Keratinocyte (primary cell): Measurements from ENCODE around the gene LILRB5. TPM values are rescaled to one million over a fixed set of nuclear protein-coding genes. Genes with fewer than 3 reads are reported as not detected.
"Not testable (repeated sequence)": the region's sequence is repeated elsewhere in the genome, so short reads cannot be mapped to it uniquely, and the experiment has no call there.

Source experiments
- DNase-seq: peaks from one replicate; pipeline ENCODE4 v3.0.0-alpha.2; 2011; ENCODE audit warnings: low read depth, missing footprints, low spot score
- FAIRE-seq: peaks from 2 replicates; lab custom pipeline; 2011; peaks lifted over from hg19 to GRCh38; lab: Jason Lieb, UNC
- H2AFZ ChIP-seq: 2 replicates; pipeline ENCODE4 v1.6.0; 2012; ENCODE audit warnings: low read length, control low read depth, inconsistent platforms; ENCODE audit not compliant: control insufficient read depth
- H3K27ac ChIP-seq: 2 replicates; pipeline ENCODE4 v1.5.1; 2011; ENCODE audit warnings: low read length; ENCODE audit not compliant: control insufficient read depth, insufficient read depth
- H3K27me3 ChIP-seq: 3 replicates; pipeline ENCODE4 v1.6.0; 2011; ENCODE audit warnings: low read length; ENCODE audit not compliant: control insufficient read depth, insufficient read depth; ENCODE audit errors: extremely low read depth
- H3K36me3 ChIP-seq, 2 experiments: 2 replicates in 1 of 2; 3 replicates in 1 of 2; pipeline ENCODE4 v1.5.1; 2011; ENCODE audit warnings: low read length in 2 of 2, mild to moderate bottlenecking in 1 of 2; ENCODE audit not compliant: control insufficient read depth in 2 of 2, insufficient read depth in 2 of 2; ENCODE audit errors: extremely low read depth in 1 of 2
- H3K4me1 ChIP-seq: 3 replicates; pipeline ENCODE4 v1.5.1; 2011; ENCODE audit warnings: low read length; ENCODE audit not compliant: control insufficient read depth, insufficient read depth; ENCODE audit errors: extremely low read depth
- H3K4me2 ChIP-seq: 3 replicates; pipeline ENCODE4 v1.6.0; 2011; ENCODE audit warnings: low read depth, low read length; ENCODE audit not compliant: control insufficient read depth, insufficient read depth; ENCODE audit errors: extremely low read depth
- H3K4me3 ChIP-seq, 3 experiments: fragments of 200-600 bp in 1 of 3; sonication (generic) in 1 of 3; 2 replicates in 2 of 3; 3 replicates in 1 of 3; pipeline ENCODE4 v1.5.1; 2011 to 2016; ENCODE audit warnings: low read length in 3 of 3, mild to moderate bottlenecking in 3 of 3, control low read depth in 2 of 3, inconsistent platforms in 1 of 3, low read depth in 1 of 3, mixed read lengths in 1 of 3, mixed run types in 1 of 3, moderate library complexity in 1 of 3; ENCODE audit not compliant: control insufficient read depth in 2 of 3, insufficient read depth in 2 of 3; ENCODE audit errors: extremely low read depth in 1 of 3
- H3K79me2 ChIP-seq: 2 replicates; pipeline ENCODE4 v1.6.0; 2012; ENCODE audit warnings: low read length; ENCODE audit not compliant: control insufficient read depth, insufficient read depth
- H3K9ac ChIP-seq: 3 replicates; pipeline ENCODE4 v1.6.0; 2011; ENCODE audit warnings: low read length; ENCODE audit not compliant: control insufficient read depth, insufficient read depth; ENCODE audit errors: extremely low read depth
- H3K9me1 ChIP-seq: 3 replicates; pipeline ENCODE4 v1.6.0; 2011; ENCODE audit warnings: low read length; ENCODE audit not compliant: control insufficient read depth, insufficient read depth; ENCODE audit errors: extremely low read depth
- H3K9me3 ChIP-seq: 2 replicates; pipeline ENCODE4 v1.5.1; 2012; ENCODE audit warnings: low read depth, low read length; ENCODE audit not compliant: control insufficient read depth
- H4K20me1 ChIP-seq: 3 replicates; pipeline ENCODE4 v1.6.0; 2011; ENCODE audit warnings: low read length; ENCODE audit not compliant: control insufficient read depth, insufficient read depth; ENCODE audit errors: extremely low read depth
- CTCF ChIP-seq, 3 experiments: IDR thresholded peaks in 1 of 3; conservative IDR thresholded peaks in 1 of 3; optimal IDR thresholded peaks in 1 of 3; 2 replicates in 2 of 3; 3 replicates in 1 of 3; pipeline versions ENCODE3 to v1.5.1; 2011; ENCODE audit warnings: low read length in 3 of 3, mild to moderate bottlenecking in 3 of 3, moderate library complexity in 2 of 3, control low read depth in 1 of 3, inconsistent platforms in 1 of 3; ENCODE audit not compliant: insufficient read depth in 2 of 3; ENCODE audit errors: extremely low read depth in 1 of 3
- EZH2 ChIP-seq: IDR thresholded peaks from one replicate; pipeline ENCODE4 v1.6.1; 2012; ENCODE audit warnings: inconsistent platforms, mild to moderate bottlenecking, low read length, moderate library complexity
- dilution Hi-C: fragments of 300-500 bp; cut with MboI; formaldehyde crosslinking; loops from one replicate; pipeline ENCODE4 v1.7.0; 2020; ENCODE audit warnings: low sequenced_read_pairs; ENCODE audit not compliant: extremely low pct_ligation_motif_present
- polyA plus RNA-seq, 5 experiments: library from polyadenylated mRNA; depleted of rRNA in 3 of 5; stranded (reverse) in 3 of 5; stranded (forward) in 1 of 5; unstranded in 1 of 5; fragments of >200 nt; gene quantifications; 1 replicate in 1 of 5; 2 replicates in 3 of 5; 3 replicates in 1 of 5; pipeline versions ENCODE4 v1.2.1 to v1.2.3, GENCODE V29; 2011 to 2012; ENCODE audit warnings: missing spikeins in 2 of 5, low read depth in 1 of 5, low replicate concordance in 1 of 5

Gene LILRB5
- polyA plus RNA-seq, 1 donor (not counting 4 experiments of a cell fraction or from before 2014, with no cell fraction given): not detected

GRCh38 chr19:54230031-54230430 lies 27.0 kb downstream of the LILRB5 start:
- Histone ChIP-seq H3K9me1 (no peaks in the 10 kb centered on the region), H3K9ac (no peak overlapping the region), H3K4me1 (no peaks in the 10 kb centered on the region), H3K27me3 (no peaks in the 10 kb centered on the region), H3K79me2 (no peaks in the 10 kb centered on the region), H4K20me1 (no peaks in the 10 kb centered on the region), H3K27ac (no peak overlapping the region), H3K36me3 (no peaks in the 10 kb centered on the region), H3K4me3 (no peak overlapping the region), H3K4me2 (no peak overlapping the region), H2AFZ (no peak overlapping the region), H3K9me3 (no peaks in the 10 kb centered on the region)
- TF ChIP-seq EZH2: no peak
- TF ChIP-seq CTCF (optimal IDR thresholded peaks at IDR 0.05 in 1 of 3, IDR thresholded peaks at IDR 0.05 in 1 of 3, conservative IDR thresholded peaks at IDR 0.05 in 1 of 3; ENCODE audit: extremely low read depth in 1 of 3, insufficient read depth in 2 of 3, low read length in 3 of 3): no peak
- FAIRE-seq (no peak), DNase-seq (no peak)
- dilution Hi-C loops: no loop called here

GRCh38 chr19:54229146-54229545 lies 27.9 kb downstream of the LILRB5 start:
- H3K9me1 ChIP-seq: no peaks in the 10 kb centered on the region
- TF ChIP-seq CTCF (optimal IDR thresholded peaks at IDR 0.05 in 1 of 3, IDR thresholded peaks at IDR 0.05 in 1 of 3, conservative IDR thresholded peaks at IDR 0.05 in 1 of 3; ENCODE audit: extremely low read depth in 1 of 3, insufficient read depth in 2 of 3, low read length in 3 of 3): no peak
- TF ChIP-seq EZH2: no peak
- H3K36me3 ChIP-seq: no peaks in the 10 kb centered on the region
- H3K4me3 ChIP-seq: no peak overlapping the region
- FAIRE-seq: no peak
- dilution Hi-C loops: no loop called here
- no peaks in the 10 kb centered on the region for H3K27me3 ChIP-seq
- no peak for DNase-seq
- H4K20me1 ChIP-seq: no peaks in the 10 kb centered on the region
- no peak overlapping the region for H3K4me2 ChIP-seq
- no peaks in the 10 kb centered on the region for H3K4me1 ChIP-seq
- H3K79me2 ChIP-seq: no peaks in the 10 kb centered on the region
- H3K9me3 ChIP-seq: no peaks in the 10 kb centered on the region
- H3K9ac ChIP-seq: no peak overlapping the region
- no peak overlapping the region for H3K27ac ChIP-seq
- no peak overlapping the region for H2AFZ ChIP-seq

- H3K79me2 ChIP-seq, H4K20me1 ChIP-seq, H3K4me1 ChIP-seq, H3K9ac ChIP-seq, FAIRE-seq, DNase-seq, H3K27ac ChIP-seq, H3K9me1 ChIP-seq, H3K27me3 ChIP-seq, H2AFZ ChIP-seq, H3K4me2 ChIP-seq, H3K9me3 ChIP-seq, dilution Hi-C loops, H3K4me3 ChIP-seq, H3K36me3 ChIP-seq: not testable (repeated sequence)
Measured at GRCh38 chr19:54224619-54225018, 32.5 kb downstream of the LILRB5 start.

- H3K36me3 ChIP-seq, dilution Hi-C loops, H3K27ac ChIP-seq, H4K20me1 ChIP-seq, H3K27me3 ChIP-seq, H3K9me3 ChIP-seq, H3K4me2 ChIP-seq, H3K9ac ChIP-seq, H3K4me3 ChIP-seq, H3K9me1 ChIP-seq, H3K4me1 ChIP-seq, FAIRE-seq, DNase-seq, H3K79me2 ChIP-seq, H2AFZ ChIP-seq: not testable (repeated sequence)
Measured at GRCh38 chr19:54223937-54224281, 33.2 kb downstream of the LILRB5 start.
